ENCODE results near the gene PTK7.

Gene PTK7

GRCh38 chr6:43045371-43045930, 30.7 kb upstream of the PTK7 start:
- peaks cover 3% of the 10 kb centered on the region; the same call in 1 of the 2 replicates for H3K36me3 ChIP-seq (ENCODE audit: insufficient read depth, low read length)
- TF ChIP-seq CTCF (conservative IDR thresholded peaks at IDR 0.05; ENCODE audit: low read length) = no peak
- TF ChIP-seq EZH2phosphoT487 (IDR thresholded peaks at IDR 0.05; ENCODE audit: borderline replicate concordance) = no peak

GRCh38 chr6:43047998-43048397, 28.1 kb upstream of the PTK7 start:
- TF ChIP-seq CTCF (conservative IDR thresholded peaks at IDR 0.05; ENCODE audit: low read length) = no peak
- TF ChIP-seq EZH2phosphoT487 (IDR thresholded peaks at IDR 0.05; ENCODE audit: borderline replicate concordance) = no peak
- H3K9me3 ChIP-seq (ENCODE audit: insufficient read depth, low read depth, low read length) = no peaks in the 10 kb centered on the region

More at GRCh38 chr6:43045371-43045930, 30.7 kb upstream of the PTK7 start:
- H3F3A ChIP-seq (ENCODE audit: low read depth) = no peaks in the 10 kb centered on the region
- no peaks in the 10 kb centered on the region for H4K20me1 ChIP-seq (ENCODE audit: insufficient read depth, low read length, poor library complexity, severe bottlenecking)
- no peaks in the 10 kb centered on the region for H3K79me2 ChIP-seq (ENCODE audit: insufficient read depth, low read length)
- H3K4me1 ChIP-seq (ENCODE audit: insufficient read depth, low read length, poor library complexity, severe bottlenecking) = peaks cover 4% of the 10 kb centered on the region
- H3K9ac ChIP-seq (ENCODE audit: low read depth, low read length, poor library complexity, severe bottlenecking) = no peak overlapping the region
- H3K27me3 ChIP-seq (ENCODE audit: insufficient read depth, low read length, poor library complexity, severe bottlenecking) = no peaks in the 10 kb centered on the region
- H3K9me3 ChIP-seq (ENCODE audit: insufficient read depth, low read depth, low read length) = no peaks in the 10 kb centered on the region
- H3K4me3 ChIP-seq (ENCODE audit: low read length, poor library complexity, severe bottlenecking) = no peak overlapping the region
- H3K9me2 ChIP-seq (replicated peaks; ENCODE audit: low read depth, low read length) = no peaks in the 10 kb centered on the region
- no peak overlapping the region for H2AFZ ChIP-seq (ENCODE audit: low read length)
- no peak overlapping the region for H3K4me2 ChIP-seq (ENCODE audit: low read depth, low read length, poor library complexity, severe bottlenecking)

GRCh38 chr6:43050981-43051380, 25.1 kb upstream of the PTK7 start:
- Histone ChIP-seq H3K9me2 (replicated peaks; ENCODE audit: low read depth, low read length) (no peaks in the 10 kb centered on the region), H3K79me2 (ENCODE audit: insufficient read depth, low read length) (peaks cover 30% of the 10 kb centered on the region), H3F3A (ENCODE audit: low read depth) (no peaks in the 10 kb centered on the region), H3K36me3 (ENCODE audit: insufficient read depth, low read length) (peaks cover 3% of the 10 kb centered on the region; the same call in 1 of the 2 replicates), H3K27me3 (ENCODE audit: insufficient read depth, low read length, poor library complexity, severe bottlenecking) (no peaks in the 10 kb centered on the region), H2AFZ (ENCODE audit: low read length) (no peak overlapping the region), H4K20me1 (ENCODE audit: insufficient read depth, low read length, poor library complexity, severe bottlenecking) (no peaks in the 10 kb centered on the region), H3K4me2 (ENCODE audit: low read depth, low read length, poor library complexity, severe bottlenecking) (peak overlapping the region; percentile 96), H3K9me3 (ENCODE audit: insufficient read depth, low read depth, low read length) (no peaks in the 10 kb centered on the region), H3K4me1 (ENCODE audit: insufficient read depth, low read length, poor library complexity, severe bottlenecking) (peaks cover 39% of the 10 kb centered on the region), H3K4me3 (ENCODE audit: low read length, poor library complexity, severe bottlenecking) (peak overlapping the region; percentile 90), H3K9ac (ENCODE audit: low read depth, low read length, poor library complexity, severe bottlenecking) (peak overlapping the region; percentile 96)
- TF ChIP-seq EZH2phosphoT487 (IDR thresholded peaks at IDR 0.05; ENCODE audit: borderline replicate concordance) (no peak), CTCF (conservative IDR thresholded peaks at IDR 0.05; ENCODE audit: low read length) (no peak)

More at GRCh38 chr6:43047998-43048397, 28.1 kb upstream of the PTK7 start:
- no peaks in the 10 kb centered on the region for H4K20me1 ChIP-seq (ENCODE audit: insufficient read depth, low read length, poor library complexity, severe bottlenecking)
- no peak overlapping the region for H3K4me3 ChIP-seq (ENCODE audit: low read length, poor library complexity, severe bottlenecking)
- H3K9me2 ChIP-seq (replicated peaks; ENCODE audit: low read depth, low read length) = no peaks in the 10 kb centered on the region
- H3K9ac ChIP-seq (ENCODE audit: low read depth, low read length, poor library complexity, severe bottlenecking) = no peak overlapping the region
- no peak overlapping the region for H3K4me2 ChIP-seq (ENCODE audit: low read depth, low read length, poor library complexity, severe bottlenecking)
- H3K79me2 ChIP-seq (ENCODE audit: insufficient read depth, low read length) = peaks cover 21% of the 10 kb centered on the region
- no peak overlapping the region for H2AFZ ChIP-seq (ENCODE audit: low read length)
- peaks cover 3% of the 10 kb centered on the region; the same call in 1 of the 2 replicates for H3K36me3 ChIP-seq (ENCODE audit: insufficient read depth, low read length)
- H3F3A ChIP-seq (ENCODE audit: low read depth) = no peaks in the 10 kb centered on the region
- H3K4me1 ChIP-seq (ENCODE audit: insufficient read depth, low read length, poor library complexity, severe bottlenecking) = peaks cover 30% of the 10 kb centered on the region
- H3K27me3 ChIP-seq (ENCODE audit: insufficient read depth, low read length, poor library complexity, severe bottlenecking) = no peaks in the 10 kb centered on the region
